ENCODE data around the gene CROCC.
"Not testable (repeated sequence)": the region's sequence is repeated elsewhere in the genome, so short reads cannot be mapped to it uniquely, and the experiment has no call there.

Gene CROCC

DNA sequence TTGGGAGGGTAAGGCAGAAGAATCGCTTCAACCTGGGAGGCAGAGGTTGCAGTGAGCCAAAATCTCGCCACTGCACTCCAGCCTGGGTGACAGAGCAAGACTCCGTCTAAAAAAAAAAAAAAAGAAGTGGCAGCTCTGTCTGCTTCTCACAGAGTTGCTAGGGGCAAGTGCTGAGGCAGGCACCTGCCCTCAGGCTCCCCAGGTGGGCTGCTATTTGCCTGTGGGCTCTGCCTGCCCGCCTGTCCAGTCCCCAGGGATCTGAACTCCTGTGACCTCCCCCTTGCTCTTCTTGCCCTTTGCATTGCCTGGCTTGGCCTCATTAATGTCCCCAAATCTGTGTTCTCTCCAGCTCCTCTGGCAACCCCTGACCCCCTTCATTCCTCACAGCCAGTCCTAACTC lies 30.6 kb downstream of the CROCC start:
- not testable (repeated sequence) for H3K9me3 ChIP-seq (ENCODE audit: control insufficient read depth in 1 of 2, low read length in 2 of 2); H3K27ac ChIP-seq (ENCODE audit: low read length); H3K4me1 ChIP-seq (ENCODE audit: control insufficient read depth in 1 of 2, insufficient read depth in 2 of 2, low read length in 2 of 2); H3K27me3 ChIP-seq (ENCODE audit: low read depth, low read length); H3K4me3 ChIP-seq (ENCODE audit: low read depth in 1 of 2, low read length in 2 of 2)
- peaks cover 0 to 33% of the 10 kb centered on the region in 2 donors for H3K36me3 ChIP-seq (ENCODE audit: control insufficient read depth in 1 of 2, insufficient read depth in 2 of 2, low read length in 2 of 2)

DNA sequence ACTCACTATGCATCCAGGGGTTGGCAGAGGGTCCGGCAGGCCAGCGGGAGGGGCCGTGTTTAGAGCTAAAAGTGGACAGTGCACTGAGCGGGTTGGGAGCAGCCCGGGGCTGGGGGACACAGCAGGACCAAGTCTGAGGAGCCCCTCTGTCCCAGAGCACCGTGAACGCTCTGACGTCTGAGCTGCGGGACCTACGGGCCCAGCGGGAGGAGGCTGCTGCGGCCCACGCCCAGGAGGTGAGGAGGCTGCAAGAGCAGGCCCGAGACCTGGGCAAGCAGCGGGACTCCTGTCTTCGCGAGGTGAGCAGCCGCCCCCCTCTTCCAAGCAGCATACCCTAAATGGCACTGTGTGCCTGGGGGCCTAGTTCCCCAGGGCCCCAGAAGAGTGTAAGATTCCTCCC lies 32.8 kb downstream of the CROCC start:
- Histone ChIP-seq H3K4me1 (ENCODE audit: control insufficient read depth in 1 of 2, insufficient read depth in 2 of 2, low read length in 2 of 2) (no peaks in the 10 kb centered on the region), H3K27me3 (ENCODE audit: low read depth, low read length) (no peaks in the 10 kb centered on the region), H3K9me3 (ENCODE audit: control insufficient read depth in 1 of 2, low read length in 2 of 2) (no peaks in the 10 kb centered on the region), H3K27ac (ENCODE audit: low read length) (no peak overlapping the region), H3K4me3 (ENCODE audit: low read depth in 1 of 2, low read length in 2 of 2) (no peak overlapping the region), H3K36me3 (ENCODE audit: control insufficient read depth in 1 of 2, insufficient read depth in 2 of 2, low read length in 2 of 2) (peaks cover 0 to 33% of the 10 kb centered on the region in 2 donors)

DNA sequence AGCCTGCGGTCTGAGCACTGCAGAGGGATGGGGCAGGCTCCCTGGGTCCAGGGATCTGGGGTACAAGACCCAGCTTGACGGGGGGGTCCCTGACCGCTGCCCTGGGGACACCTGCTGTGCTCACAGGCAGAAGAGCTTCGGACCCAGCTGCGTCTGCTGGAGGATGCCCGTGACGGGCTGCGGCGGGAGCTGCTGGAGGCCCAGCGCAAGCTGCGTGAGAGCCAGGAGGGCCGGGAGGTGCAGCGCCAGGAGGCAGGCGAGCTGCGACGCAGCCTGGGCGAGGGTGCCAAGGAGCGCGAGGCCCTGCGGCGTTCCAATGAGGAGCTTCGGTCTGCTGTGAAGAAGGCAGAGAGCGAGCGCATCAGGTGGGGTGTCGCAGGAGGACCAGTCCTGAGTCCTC lies 33.5 kb downstream of the CROCC start:
- Histone ChIP-seq H3K9me3 (ENCODE audit: control insufficient read depth in 1 of 2, low read length in 2 of 2) (no peaks in the 10 kb centered on the region), H3K36me3 (ENCODE audit: control insufficient read depth in 1 of 2, insufficient read depth in 2 of 2, low read length in 2 of 2) (peaks cover 0 to 33% of the 10 kb centered on the region in 2 donors), H3K4me3 (ENCODE audit: low read depth in 1 of 2, low read length in 2 of 2) (no peak overlapping the region), H3K4me1 (ENCODE audit: control insufficient read depth in 1 of 2, insufficient read depth in 2 of 2, low read length in 2 of 2) (peaks cover 0 to under 1% of the 10 kb centered on the region in 2 donors), H3K27ac (ENCODE audit: low read length) (no peak overlapping the region), H3K27me3 (ENCODE audit: low read depth, low read length) (no peaks in the 10 kb centered on the region)

DNA sequence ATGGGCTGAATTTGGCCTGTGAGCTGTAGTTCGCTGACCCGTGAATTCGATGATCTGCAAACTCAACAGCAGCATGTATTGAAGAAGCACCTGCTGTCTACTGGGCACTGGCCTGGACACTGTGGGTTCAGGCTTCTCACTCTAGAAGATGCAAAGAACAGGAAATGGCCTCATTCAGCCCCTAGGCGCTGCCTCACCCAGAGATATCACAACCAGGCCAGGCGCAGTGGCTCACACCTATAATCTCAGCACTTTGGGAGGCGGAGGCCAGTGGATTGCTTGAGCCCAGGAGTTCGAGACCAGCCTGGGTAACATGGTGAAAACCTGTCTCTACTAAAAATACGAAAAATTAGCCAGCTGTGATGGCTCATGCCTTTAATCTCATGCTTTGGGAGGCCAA lies 35.0 kb downstream of the CROCC start:
- H3K36me3 ChIP-seq (ENCODE audit: control insufficient read depth in 1 of 2, insufficient read depth in 2 of 2, low read length in 2 of 2) = peaks cover 0 to 33% of the 10 kb centered on the region in 2 donors
- H3K27ac ChIP-seq (ENCODE audit: low read length) = no peak overlapping the region
- H3K27me3 ChIP-seq (ENCODE audit: low read depth, low read length) = no peaks in the 10 kb centered on the region
- no peaks in the 10 kb centered on the region for H3K9me3 ChIP-seq (ENCODE audit: control insufficient read depth in 1 of 2, low read length in 2 of 2)
- no peak overlapping the region for H3K4me3 ChIP-seq (ENCODE audit: low read depth in 1 of 2, low read length in 2 of 2)
- H3K4me1 ChIP-seq (ENCODE audit: control insufficient read depth in 1 of 2, insufficient read depth in 2 of 2, low read length in 2 of 2) = peaks cover 0 to 6% of the 10 kb centered on the region in 2 donors

DNA sequence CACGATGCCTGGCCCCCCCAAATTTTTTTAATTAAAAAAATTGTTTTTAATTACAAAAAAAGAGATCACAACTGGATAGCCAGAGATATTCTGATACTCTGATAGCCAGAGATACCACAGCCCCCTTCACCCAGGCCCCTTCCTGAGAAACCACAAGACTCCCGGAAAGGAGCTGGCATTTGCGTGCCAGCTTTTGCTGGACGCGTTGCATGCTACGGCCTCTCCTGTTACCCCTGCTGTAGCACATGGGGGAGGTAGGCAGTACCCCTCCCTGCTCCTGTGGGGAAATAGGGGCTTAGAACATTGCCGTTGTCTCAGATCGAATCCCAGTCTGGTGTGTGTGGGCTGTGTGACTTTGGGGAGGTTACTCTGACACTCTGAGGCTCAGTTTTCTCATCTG lies 36.0 kb downstream of the CROCC start:
- Histone ChIP-seq H3K36me3 (ENCODE audit: control insufficient read depth in 1 of 2, insufficient read depth in 2 of 2, low read length in 2 of 2) (peaks cover 0 to 33% of the 10 kb centered on the region in 2 donors), H3K4me3 (ENCODE audit: low read depth in 1 of 2, low read length in 2 of 2) (no peak overlapping the region), H3K27ac (ENCODE audit: low read length) (no peak overlapping the region), H3K27me3 (ENCODE audit: low read depth, low read length) (no peaks in the 10 kb centered on the region), H3K9me3 (ENCODE audit: control insufficient read depth in 1 of 2, low read length in 2 of 2) (no peaks in the 10 kb centered on the region), H3K4me1 (ENCODE audit: control insufficient read depth in 1 of 2, insufficient read depth in 2 of 2, low read length in 2 of 2) (peaks cover 0 to 6% of the 10 kb centered on the region in 2 donors)

DNA sequence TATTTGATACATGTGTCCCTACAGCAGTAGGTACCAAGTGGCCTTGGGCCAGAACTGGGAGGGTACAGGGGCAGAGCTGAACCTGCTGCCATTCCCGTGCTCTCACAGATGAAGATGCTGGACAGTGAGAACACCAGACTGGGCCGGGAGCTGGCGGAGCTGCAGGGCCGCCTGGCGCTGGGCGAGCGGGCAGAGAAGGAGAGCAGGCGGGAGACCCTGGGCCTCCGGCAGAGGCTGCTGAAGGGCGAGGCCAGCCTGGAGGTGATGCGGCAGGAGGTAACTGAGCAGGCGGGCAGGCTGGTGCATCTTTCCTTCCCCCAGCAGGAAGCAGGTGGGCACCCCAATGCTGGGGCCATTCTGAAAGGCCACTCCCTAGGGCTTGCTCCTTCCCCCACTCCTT lies 36.7 kb downstream of the CROCC start:
- Histone ChIP-seq H3K27me3 (ENCODE audit: low read depth, low read length) (no peaks in the 10 kb centered on the region), H3K9me3 (ENCODE audit: control insufficient read depth in 1 of 2, low read length in 2 of 2) (no peaks in the 10 kb centered on the region), H3K4me1 (ENCODE audit: control insufficient read depth in 1 of 2, insufficient read depth in 2 of 2, low read length in 2 of 2) (peaks cover 0 to 6% of the 10 kb centered on the region in 2 donors), H3K36me3 (ENCODE audit: control insufficient read depth in 1 of 2, insufficient read depth in 2 of 2, low read length in 2 of 2) (peaks cover 0 to 33% of the 10 kb centered on the region in 2 donors), H3K27ac (ENCODE audit: low read length) (no peak overlapping the region), H3K4me3 (ENCODE audit: low read depth in 1 of 2, low read length in 2 of 2) (no peak overlapping the region)

DNA sequence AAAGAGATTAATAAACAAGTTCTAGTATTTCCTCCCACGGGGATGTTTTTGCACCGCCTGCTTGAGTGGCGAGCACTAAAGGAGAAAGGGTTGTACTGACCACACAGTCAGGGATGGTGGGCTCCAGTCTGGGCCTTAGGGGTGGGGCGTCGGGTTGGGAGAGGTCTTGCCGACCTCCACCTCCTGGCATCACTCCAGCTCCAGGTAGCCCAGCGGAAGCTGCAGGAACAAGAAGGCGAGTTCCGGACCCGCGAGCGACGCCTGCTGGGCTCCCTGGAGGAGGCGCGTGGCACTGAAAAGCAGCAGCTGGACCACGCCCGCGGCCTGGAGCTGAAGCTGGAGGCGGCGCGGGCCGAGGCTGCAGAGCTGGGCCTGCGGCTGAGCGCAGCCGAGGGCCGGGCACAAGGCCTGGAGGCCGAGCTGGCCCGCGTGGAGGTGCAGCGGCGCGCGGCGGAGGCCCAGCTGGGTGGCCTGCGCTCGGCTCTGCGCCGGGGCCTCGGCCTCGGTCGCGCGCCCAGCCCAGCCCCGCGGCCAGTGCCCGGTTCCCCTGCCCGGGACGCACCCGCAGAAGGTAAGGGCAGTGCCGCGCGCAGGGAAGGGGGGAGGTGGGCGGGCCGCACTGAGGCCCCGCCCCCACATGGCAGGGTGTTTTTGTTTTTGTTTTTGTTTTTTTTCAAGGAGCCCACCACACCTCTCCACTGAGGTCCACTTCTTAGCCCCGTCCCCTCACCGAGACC lies 39.0 kb downstream of the CROCC start:
- Histone ChIP-seq H3K9me3 (ENCODE audit: control insufficient read depth in 1 of 2, low read length in 2 of 2) (no peaks in the 10 kb centered on the region), H3K36me3 (ENCODE audit: control insufficient read depth in 1 of 2, insufficient read depth in 2 of 2, low read length in 2 of 2) (peaks cover under 1 to 26% of the 10 kb centered on the region in 2 donors), H3K4me3 (ENCODE audit: low read depth in 1 of 2, low read length in 2 of 2) (peak overlapping the region; percentile 48 to 55), H3K27ac (ENCODE audit: low read length) (no peak overlapping the region), H3K4me1 (ENCODE audit: control insufficient read depth in 1 of 2, insufficient read depth in 2 of 2, low read length in 2 of 2) (peaks cover 0 to 6% of the 10 kb centered on the region in 2 donors), H3K27me3 (ENCODE audit: low read depth, low read length) (no peaks in the 10 kb centered on the region)

DNA sequence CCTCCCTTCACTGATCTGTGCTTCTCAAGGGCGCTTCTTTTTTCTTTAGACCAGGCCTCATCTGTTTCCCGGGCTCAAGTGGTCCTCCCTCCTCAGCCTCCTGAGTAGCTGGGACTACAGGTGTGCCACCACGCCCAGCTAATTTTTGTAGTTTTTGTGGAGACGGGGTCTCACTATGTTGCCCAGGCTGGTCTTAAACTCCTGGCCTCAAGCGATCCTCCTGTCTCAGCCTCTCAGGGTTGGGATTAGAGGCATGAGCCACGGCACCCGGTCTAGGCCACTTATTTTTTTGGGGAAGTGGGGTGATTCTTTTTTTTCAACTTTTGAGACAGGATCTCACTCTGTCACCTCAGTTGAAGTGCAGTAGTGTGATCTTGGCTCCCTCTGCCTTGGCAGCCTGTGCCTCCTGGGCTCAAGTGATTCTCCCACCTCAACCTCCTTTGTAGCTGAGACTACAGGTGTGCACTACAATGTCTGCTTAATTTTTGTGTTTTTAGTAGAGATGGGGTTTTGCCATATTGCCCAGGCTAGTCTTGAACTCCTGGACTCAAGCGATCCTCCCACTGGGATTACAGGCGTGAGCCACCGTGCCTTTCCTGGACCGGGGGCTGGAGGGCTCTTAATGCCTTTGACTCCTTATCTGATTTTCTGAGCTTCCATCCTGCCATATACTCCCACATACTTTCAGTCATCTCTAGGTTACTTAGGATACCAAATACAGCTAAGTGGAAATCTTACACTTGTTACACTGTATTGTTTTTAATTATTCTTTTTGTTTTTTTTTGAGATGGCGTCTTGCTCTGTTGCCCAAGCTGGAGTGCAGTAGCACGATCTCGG lies 39.8 kb downstream of the CROCC start:
- Histone ChIP-seq H3K27me3 (ENCODE audit: low read depth, low read length) (no peaks in the 10 kb centered on the region), H3K36me3 (ENCODE audit: control insufficient read depth in 1 of 2, insufficient read depth in 2 of 2, low read length in 2 of 2) (peaks cover 5 to 26% of the 10 kb centered on the region in 2 donors), H3K27ac (ENCODE audit: low read length) (no peak overlapping the region)

DNA sequence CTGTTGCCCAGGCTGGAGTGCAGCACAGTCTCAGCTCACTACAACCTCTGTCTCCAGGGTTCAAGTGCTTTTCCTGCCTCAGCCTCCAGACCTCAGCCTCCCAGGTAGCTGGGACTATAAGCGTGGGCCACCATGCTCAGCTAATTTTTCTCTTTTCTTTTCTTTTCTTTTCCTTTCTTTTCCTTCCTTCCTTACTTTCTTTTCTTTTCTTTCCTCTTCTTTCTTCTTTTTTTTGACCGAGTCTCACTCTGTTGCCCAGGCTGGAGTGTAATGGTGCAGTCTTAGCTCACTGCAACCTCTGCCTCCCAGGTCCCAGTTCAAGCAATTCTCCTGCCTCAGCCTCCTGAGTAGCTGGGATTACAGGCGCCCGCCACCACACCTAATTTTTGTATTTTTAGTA lies 42.4 kb downstream of the CROCC start:
- peaks cover 0 to 20% of the 10 kb centered on the region in 2 donors for H3K4me1 ChIP-seq (ENCODE audit: control insufficient read depth in 1 of 2, insufficient read depth in 2 of 2, low read length in 2 of 2)
- peaks cover 5 to 18% of the 10 kb centered on the region in 2 donors for H3K36me3 ChIP-seq (ENCODE audit: control insufficient read depth in 1 of 2, insufficient read depth in 2 of 2, low read length in 2 of 2)
- H3K27me3 ChIP-seq (ENCODE audit: low read depth, low read length); H3K4me3 ChIP-seq (ENCODE audit: low read depth in 1 of 2, low read length in 2 of 2); H3K9me3 ChIP-seq (ENCODE audit: control insufficient read depth in 1 of 2, low read length in 2 of 2); H3K27ac ChIP-seq (ENCODE audit: low read length): not testable (repeated sequence)

More for the DNA sequence above, 39.8 kb downstream of the CROCC start:
- peak overlapping the region in 1 of 2 donors; percentile 48 for H3K4me3 ChIP-seq (ENCODE audit: low read depth in 1 of 2, low read length in 2 of 2)
- peaks cover 0 to 6% of the 10 kb centered on the region in 2 donors for H3K4me1 ChIP-seq (ENCODE audit: control insufficient read depth in 1 of 2, insufficient read depth in 2 of 2, low read length in 2 of 2)
- no peaks in the 10 kb centered on the region for H3K9me3 ChIP-seq (ENCODE audit: control insufficient read depth in 1 of 2, low read length in 2 of 2)

DNA sequence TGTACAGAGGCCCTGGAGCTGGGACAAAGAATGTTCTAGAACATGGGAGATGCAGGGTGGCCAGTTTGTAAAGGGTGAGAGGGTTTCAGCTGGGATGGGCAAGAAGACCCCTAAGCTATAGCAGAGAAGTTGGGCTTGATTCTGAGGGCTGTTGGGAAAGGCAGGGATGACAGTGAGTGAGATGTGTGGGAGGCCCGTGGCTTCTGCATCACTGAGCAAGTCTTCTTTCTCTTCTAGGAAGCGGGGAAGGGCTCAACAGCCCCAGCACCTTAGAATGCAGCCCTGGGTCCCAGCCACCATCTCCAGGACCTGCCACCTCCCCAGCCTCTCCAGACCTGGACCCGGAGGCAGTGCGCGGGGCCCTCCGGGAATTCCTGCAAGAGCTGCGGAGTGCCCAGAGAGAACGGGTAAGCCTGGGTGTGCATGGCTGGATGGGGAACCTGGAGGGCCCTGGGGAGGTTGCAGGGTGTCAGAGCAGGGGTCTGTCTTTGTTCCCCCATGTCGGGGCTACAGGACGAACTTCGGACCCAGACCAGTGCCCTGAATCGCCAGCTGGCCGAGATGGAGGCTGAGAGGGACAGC lies 43.8 kb downstream of the CROCC start:
- no peak overlapping the region for H3K27ac ChIP-seq (ENCODE audit: low read length)
- peaks cover 5 to 29% of the 10 kb centered on the region in 2 donors for H3K36me3 ChIP-seq (ENCODE audit: control insufficient read depth in 1 of 2, insufficient read depth in 2 of 2, low read length in 2 of 2)
- H3K4me1 ChIP-seq (ENCODE audit: control insufficient read depth in 1 of 2, insufficient read depth in 2 of 2, low read length in 2 of 2) = peaks cover 0 to 15% of the 10 kb centered on the region in 2 donors
- no peaks in the 10 kb centered on the region for H3K27me3 ChIP-seq (ENCODE audit: low read depth, low read length)
- H3K9me3 ChIP-seq (ENCODE audit: control insufficient read depth in 1 of 2, low read length in 2 of 2) = no peaks in the 10 kb centered on the region
- H3K4me3 ChIP-seq (ENCODE audit: low read depth in 1 of 2, low read length in 2 of 2) = no peak overlapping the region

DNA sequence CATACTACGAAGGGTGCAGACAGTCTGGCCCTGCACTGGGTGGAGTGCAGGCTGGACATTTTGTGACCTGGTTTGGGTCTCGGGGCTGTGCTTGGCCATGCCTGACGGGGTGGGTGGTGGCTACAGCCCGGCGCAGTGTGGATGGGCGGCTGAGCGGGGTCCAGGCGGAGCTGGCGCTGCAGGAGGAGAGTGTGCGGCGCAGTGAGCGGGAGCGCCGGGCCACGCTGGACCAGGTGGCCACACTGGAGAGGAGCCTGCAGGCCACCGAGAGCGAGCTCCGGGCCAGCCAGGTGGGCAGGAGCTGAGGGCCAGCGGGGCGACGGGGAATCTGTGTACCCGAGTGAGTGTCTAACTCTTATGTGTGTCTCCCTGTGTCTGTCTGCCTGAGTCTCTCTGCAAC lies 44.6 kb downstream of the CROCC start:
- Histone ChIP-seq H3K9me3 (ENCODE audit: control insufficient read depth in 1 of 2, low read length in 2 of 2) (no peaks in the 10 kb centered on the region), H3K4me1 (ENCODE audit: control insufficient read depth in 1 of 2, insufficient read depth in 2 of 2, low read length in 2 of 2) (peaks cover 0 to 16% of the 10 kb centered on the region in 2 donors), H3K27ac (ENCODE audit: low read length) (no peak overlapping the region), H3K4me3 (ENCODE audit: low read depth in 1 of 2, low read length in 2 of 2) (no peak overlapping the region), H3K36me3 (ENCODE audit: control insufficient read depth in 1 of 2, insufficient read depth in 2 of 2, low read length in 2 of 2) (peaks cover 5 to 31% of the 10 kb centered on the region in 2 donors), H3K27me3 (ENCODE audit: low read depth, low read length) (no peaks in the 10 kb centered on the region)
